CD4-positive, alpha-beta T cell treated with Interleukin-1 beta for 1 hour (primary cell): ENCODE data around the gene CYP27B1.

Experiments
- DNase-seq, 2 donors: peaks; one replicate each; pipeline ENCODE4 v3.0.0-alpha.2; 2020 to 2022

Gene CYP27B1

DNA sequence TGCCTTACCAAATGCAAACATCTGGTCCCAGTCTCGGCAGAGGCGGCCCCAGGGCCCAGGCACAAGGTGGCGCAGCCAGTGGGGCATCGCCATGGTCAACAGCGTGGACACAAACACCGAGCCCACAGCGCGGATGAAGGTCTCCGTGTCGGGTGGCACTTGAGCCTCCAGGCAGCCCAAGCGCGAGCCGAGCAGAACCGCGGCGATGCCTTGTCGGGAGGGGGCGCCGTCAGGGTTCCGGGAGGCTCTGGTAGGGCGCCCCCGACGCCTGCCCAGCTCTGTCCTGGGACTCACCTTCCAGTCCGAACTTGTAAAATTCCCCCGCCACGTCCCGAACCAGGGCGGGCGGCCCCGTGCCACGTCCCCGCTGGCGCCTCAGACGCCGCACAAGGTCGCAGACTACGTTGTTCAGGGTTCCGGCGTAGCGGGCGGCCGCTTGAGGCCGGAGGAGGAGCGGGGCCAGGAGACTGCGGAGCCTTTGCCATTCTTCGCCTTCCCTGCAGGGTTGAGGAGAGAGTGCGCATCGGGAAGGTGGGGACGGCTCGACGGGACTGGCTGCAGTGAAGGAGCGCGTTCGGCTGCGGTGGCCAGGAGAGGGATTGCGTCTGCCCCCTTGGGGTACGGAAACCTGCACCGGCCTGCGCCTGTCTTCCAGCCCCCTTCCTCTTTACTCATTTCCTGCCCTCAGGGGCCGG lies 1.7 kb downstream of the CYP27B1 start:
- DNase-seq, result peak; percentile 42 to 50

GRCh38 chr12:57764662-57765002 lies 2.2 kb downstream of the CYP27B1 start:
- no peak for DNase-seq

DNA sequence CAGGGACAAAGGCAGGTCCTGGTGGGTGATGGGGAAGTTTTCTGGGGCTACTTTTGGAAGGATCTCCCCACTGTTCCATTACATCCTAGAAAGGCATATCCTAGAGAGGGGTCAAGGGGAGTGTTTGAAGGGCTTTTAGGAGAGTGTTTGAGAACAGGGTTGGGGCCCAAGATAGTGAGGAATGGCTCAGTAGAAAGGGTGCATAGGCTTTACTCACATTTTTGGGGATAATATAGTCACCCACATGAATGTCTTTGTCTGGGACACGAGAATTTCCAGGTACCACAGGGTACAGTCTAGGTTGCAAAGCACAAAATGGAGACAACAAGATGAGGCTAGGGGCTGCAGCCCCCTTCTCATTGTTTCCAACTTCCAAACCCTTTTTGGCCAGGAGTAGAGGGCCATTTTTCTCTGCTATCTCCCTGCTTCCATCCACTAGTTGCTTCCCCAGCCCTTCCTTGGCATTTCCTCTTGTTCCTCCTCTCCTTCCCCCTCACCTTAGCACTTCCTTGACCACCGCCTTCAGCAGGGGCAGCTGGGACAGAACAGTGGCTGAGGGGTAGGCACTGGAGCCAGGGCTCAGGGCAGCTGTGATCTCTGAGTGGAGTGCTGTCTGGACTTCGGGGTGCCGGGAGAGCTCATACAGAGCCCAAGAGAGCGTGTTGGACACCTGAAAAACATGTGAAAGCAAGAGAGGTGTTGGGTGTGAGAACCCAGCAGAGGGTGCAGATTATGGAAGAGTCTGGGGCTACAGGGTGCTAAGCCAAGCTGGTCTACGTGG lies 2.8 kb downstream of the CYP27B1 start:
- DNase-seq, result no peak

GRCh38 chr12:57762463-57762862 lies 4.4 kb downstream of the CYP27B1 start:
- no peak for DNase-seq

GRCh38 chr12:57761391-57761998 lies 5.4 kb downstream of the CYP27B1 start:
- no peak for DNase-seq

- no peak for DNase-seq
These were observed 6.4 kb downstream of the CYP27B1 start for GRCh38 chr12:57760347-57760982.

DNA sequence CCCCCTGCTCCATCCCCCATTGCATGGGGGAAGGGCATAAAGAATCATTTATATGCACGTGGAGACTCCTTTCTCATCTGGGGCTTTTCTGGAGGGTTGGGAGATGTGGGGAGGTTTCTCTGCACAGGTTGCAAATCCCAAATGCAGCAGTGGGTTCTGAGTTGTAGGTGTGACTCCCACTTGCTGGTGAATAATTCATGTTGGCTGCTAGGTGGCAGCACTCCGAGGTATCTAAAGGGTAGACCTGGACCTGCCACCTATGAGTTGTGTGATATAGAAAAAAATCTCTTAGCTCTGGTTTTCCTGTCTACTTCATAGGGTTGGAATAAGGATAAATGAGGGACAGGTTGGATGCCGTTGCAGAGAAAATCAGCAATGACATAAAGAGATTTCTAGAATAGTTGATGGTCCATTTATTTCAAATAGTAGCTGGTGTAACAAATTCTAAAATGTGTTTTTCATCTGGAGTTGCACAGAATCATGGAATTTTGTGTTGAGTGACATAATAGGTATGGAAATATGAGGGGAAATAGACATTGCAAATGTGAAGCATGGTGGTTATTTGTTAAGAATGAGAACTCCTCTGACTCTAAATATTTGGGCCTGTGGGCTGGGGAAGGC lies 7.4 kb downstream of the CYP27B1 start:
- DNase-seq, result peak; percentile 48 to 64

DNA sequence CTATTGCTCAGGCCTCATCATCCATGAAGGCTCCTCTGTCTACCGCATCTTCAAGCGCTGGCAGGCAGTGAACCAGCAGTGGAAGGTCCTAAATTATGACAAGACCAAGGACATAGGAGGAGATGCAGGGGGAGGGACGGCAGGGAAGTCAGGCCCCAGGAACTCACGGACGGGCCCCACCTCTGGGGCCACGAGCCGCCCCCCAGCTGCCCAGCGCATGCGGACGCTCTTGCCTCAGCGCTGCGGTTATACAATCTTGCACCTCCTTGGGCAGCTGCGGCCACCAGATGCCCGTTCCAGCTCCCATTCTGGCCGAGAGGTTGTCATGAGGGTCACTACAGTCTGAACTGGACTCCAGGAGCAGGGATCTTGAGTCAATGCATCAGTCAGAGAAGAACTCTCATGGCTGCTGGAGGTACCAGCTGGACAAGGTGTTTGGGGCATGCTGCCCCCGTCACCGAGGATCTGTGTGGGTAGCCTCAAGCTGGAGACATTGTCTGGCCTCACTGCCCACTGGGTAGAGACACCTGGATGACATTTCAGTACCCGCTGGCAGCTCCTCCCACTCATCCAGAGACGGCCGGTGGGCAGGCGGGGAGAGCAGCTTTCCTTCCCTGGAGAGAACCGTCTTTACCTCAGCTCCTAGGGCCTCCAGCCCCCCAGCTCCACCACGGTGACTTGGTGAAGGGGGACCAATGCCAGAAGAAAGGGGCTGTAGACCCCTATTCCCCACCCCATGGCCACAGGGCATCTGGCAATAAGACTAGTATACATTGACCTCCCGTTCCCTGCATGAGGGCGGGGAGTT lies 8.1 kb downstream of the CYP27B1 start:
- DNase-seq, result no peak

GRCh38 chr12:57757771-57758170 lies 9.1 kb downstream of the CYP27B1 start:
- no peak for DNase-seq

DNA sequence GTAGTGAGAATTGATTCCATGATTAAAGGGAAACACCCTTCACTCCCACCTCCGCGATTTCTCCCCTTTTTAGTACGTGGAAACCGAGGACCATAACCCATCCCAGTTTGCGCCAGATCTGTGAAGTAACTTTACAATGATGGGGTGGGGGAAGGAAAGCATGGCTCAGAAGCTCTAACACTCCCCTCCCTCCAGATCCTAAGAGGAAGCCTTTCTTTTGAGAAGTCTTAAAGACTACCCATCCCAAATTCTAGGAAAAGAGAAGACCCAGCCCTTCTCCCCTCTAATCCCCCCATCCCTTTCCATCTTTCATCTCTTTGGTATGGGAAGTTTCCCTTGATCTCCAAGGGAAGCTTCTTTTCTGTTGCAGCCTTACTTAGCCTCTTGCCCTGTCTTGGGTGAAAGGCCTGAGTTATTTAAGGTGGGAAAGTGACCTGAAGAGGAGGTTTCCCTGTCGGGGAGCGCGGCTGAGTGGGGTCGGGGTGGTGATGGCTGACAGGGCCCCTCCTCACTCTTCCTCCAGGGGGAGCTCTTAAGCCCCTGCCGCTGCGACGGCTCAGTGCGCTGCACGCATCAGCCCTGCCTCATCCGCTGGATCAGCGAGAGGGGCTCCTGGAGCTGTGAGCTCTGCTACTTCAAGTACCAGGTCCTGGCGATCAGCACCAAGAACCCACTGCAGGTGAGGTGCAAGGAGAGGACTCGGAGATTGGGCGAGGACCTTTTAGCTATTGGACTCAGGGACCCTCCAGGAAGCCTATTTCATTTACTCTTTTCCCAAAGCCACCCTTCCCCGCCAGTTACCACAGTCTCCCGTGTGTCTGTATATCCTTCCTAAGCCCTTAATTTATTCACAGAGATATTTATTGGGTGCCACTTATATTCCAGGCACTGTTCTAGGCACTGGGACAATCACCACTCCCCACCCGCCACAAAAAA lies 10.2 kb downstream of the CYP27B1 start:
- DNase-seq, result peak; percentile 73 to 78

- DNase-seq, result peak; percentile 47 to 54
These were observed 11.2 kb downstream of the CYP27B1 start for GRCh38 chr12:57755454-57756372.

- no peak for DNase-seq
These were observed 11.8 kb downstream of the CYP27B1 start for GRCh38 chr12:57755194-57755453.

GRCh38 chr12:57754411-57755193 lies 12.3 kb downstream of the CYP27B1 start, which contains the start of gene MARCHF9:
TSS of gene MARCHF9 (plus strand) at chr12:57755103. CDS start at chr12:57755529, 426 bp downstream.
- DNase-seq, result peak; percentile 92 to 93

DNA sequence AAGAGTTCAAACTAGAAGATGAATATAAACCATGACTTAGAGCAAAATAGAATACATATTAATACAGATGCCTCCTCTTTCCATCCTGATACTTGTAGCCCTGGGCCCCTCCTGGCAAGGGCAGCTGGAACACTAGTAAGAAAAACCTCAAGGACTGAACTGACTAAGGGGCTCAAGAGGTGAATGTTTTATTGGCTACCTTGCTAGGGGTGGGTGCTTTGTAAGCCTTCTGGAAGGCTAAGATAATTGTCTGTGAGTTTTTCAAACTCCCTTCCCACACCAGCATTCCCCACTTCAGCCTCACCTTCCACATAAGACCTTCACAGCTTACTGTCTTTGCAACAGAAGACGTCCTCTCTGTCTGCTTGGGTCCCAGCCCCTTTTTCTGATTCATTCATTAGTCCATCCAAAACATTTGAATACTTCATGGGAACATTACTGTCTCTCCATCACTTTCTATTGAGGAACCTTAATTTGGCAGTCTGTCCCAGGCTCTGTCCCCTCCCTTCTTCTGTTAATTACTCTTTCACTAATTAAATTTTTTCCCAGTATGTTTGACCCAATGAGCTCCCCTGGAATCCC lies 13.0 kb downstream of the CYP27B1 start:
- DNase-seq, result no peak

GRCh38 chr12:57752668-57753000 lies 14.2 kb downstream of the CYP27B1 start:
- no peak for DNase-seq

DNA sequence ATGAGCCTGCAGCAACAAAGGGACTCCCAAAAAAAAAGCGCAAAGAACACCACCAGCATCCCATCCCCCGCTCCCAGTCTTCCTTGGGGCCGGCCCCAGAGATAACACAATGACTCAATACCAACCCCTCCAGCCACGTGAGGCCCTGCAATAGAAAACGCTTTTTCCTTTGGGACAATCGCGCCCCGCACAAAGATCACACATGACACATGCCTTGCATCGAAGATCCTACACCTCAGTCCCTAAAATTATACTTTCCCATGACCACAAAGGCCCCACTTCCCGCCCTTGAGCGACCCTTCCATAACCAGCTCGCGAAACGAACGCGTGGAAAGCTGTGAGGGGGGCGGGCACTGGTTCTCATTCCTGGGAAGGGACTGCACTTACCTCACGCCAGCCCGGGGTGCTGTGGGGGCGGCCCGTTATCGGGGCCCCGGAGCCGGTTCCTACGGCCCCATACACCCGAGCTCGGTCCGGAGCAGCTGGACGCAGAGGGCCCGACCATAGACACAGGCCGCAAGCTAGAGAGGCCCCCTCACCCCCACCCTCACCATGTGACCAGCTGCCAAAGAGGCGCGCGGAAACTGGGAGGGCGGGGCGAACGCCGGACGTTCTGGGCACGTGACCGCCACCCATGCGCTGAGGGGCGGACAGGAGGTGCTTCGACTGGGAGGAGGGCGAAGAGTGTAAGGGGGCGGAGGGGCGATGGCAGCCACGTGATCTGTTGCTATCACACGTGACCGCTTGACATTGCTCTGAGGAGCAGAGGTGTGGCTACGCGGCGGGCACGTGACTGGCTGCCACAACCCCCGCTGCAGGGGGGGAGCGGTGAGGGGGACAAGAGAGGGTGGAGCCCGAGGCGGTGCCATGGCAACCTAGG lies 14.8 kb downstream of the CYP27B1 start, which contains the start of gene CDK4:
CDK4 (minus strand) TSS at position 523 of the 880 bp plus-strand sequence. CDS start 593 bp downstream, outside the sequence.
- DNase-seq, result peak; percentile 99 to 100

- no peak for DNase-seq
These were observed 15.5 kb downstream of the CYP27B1 start for GRCh38 chr12:57751432-57751787.
